ENCODE data around the gene HMMR. TPM values are rescaled to one million over a fixed set of nuclear protein-coding genes. Genes with fewer than 3 reads are reported as not detected.
"Not testable (repeated sequence)": the region's sequence is repeated elsewhere in the genome, so short reads cannot be mapped to it uniquely, and the experiment has no call there.

The HMMR gene
- total and polyA plus RNA-seq, 2 donors (not counting 1 experiment from before 2014, with no cell fraction given), result 0.34 to 1.6 TPM

DNA sequence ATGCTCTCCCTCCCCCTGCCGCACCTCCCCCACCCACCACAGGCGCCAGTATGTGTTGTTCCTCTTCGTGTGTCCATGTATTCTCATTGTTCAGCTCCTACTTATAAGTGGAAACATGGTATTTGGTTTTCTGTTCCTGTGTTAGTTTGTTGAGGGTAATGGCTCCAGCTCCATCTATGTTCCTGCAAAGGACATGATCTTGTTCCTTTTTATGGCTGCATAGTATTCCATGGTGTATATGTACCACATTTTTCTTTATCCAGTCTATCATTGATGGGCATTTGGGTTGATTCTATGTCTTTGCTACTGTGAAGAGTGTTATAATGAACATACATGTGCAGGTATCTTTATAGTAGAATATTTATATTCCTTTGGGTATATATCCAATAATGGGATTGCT, 76.0 kb downstream of the HMMR start:
- H3K4me2 ChIP-seq (replicated peaks; ENCODE audit: low read depth, low read length, poor library complexity, severe bottlenecking); H3K9me3 ChIP-seq (ENCODE audit: control extremely low read depth in 1 of 3, control insufficient read depth in 2 of 3, insufficient read depth in 1 of 3, low read length in 2 of 3); H3K4me3 Mint-ChIP-seq; H3K27me3 Mint-ChIP-seq; CTCF ChIA-PET; DNase-seq; H3K36me3 ChIP-seq (replicated peaks in 1 of 2; ENCODE audit: control extremely low read depth in 1 of 2, control insufficient read depth in 1 of 2, extremely low read depth in 1 of 2, insufficient read depth in 2 of 2, low read length in 1 of 2); POLR2A ChIA-PET; H4K20me1 ChIP-seq (ENCODE audit: control insufficient read depth, insufficient read depth, low read length, poor library complexity, severe bottlenecking); H2AFZ ChIP-seq (ENCODE audit: insufficient read depth, low read depth, low read length, poor library complexity, severe bottlenecking); H3K27ac ChIP-seq (ENCODE audit: low read length in 2 of 2); H3K79me2 ChIP-seq (ENCODE audit: control insufficient read depth, insufficient read depth, low read length); H3K27me3 ChIP-seq (replicated peaks in 1 of 4; ENCODE audit: control extremely low read depth in 1 of 4, control insufficient read depth in 3 of 4, insufficient read depth in 4 of 4, low read length in 3 of 4); ATAC-seq (ENCODE audit: low read depth); H3K4me3 ChIP-seq (ENCODE audit: control extremely low read depth in 1 of 5, extremely low read depth in 1 of 5, insufficient read depth in 1 of 5, low read depth in 2 of 5, low read length in 4 of 5); H3K27ac Mint-ChIP-seq; H3K9me3 Mint-ChIP-seq (ENCODE audit: insufficient read depth); H3K9ac ChIP-seq (ENCODE audit: low read length); intact Hi-C loops (cut with micrococcal nuclease): not testable (repeated sequence)
- peaks cover 12 to 15% of the 10 kb centered on the region in 2 donors for H3K4me1 ChIP-seq (ENCODE audit: control insufficient read depth in 2 of 2, insufficient read depth in 2 of 2, low read length in 2 of 2)
- H3K4me1 Mint-ChIP-seq, result peaks cover 28% of the 10 kb centered on the region
- no CpG with 5 or more reads among the region's 3 CpGs for WGBS (ENCODE audit: insufficient coverage)

- TF ChIP-seq, protein P1, sequence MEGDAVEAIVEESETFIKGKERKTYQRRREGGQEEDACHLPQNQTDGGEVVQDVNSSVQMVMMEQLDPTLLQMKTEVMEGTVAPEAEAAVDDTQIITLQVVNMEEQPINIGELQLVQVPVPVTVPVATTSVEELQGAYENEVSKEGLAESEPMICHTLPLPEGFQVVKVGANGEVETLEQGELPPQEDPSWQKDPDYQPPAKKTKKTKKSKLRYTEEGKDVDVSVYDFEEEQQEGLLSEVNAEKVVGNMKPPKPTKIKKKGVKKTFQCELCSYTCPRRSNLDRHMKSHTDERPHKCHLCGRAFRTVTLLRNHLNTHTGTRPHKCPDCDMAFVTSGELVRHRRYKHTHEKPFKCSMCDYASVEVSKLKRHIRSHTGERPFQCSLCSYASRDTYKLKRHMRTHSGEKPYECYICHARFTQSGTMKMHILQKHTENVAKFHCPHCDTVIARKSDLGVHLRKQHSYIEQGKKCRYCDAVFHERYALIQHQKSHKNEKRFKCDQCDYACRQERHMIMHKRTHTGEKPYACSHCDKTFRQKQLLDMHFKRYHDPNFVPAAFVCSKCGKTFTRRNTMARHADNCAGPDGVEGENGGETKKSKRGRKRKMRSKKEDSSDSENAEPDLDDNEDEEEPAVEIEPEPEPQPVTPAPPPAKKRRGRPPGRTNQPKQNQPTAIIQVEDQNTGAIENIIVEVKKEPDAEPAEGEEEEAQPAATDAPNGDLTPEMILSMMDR (IDR thresholded peaks at IDR 0.05), result no peak
- no peak for TF ChIP-seq EZH2 (IDR thresholded peaks at IDR 0.05; ENCODE audit: borderline replicate concordance, insufficient read depth, low read depth, low read length, poor library complexity, severe bottlenecking)
- H3K36me3 ChIP-seq (replicated peaks in 1 of 2; ENCODE audit: control extremely low read depth in 1 of 2, control insufficient read depth in 1 of 2, extremely low read depth in 1 of 2, insufficient read depth in 2 of 2, low read length in 1 of 2), result no peaks in the 10 kb centered on the region
- no peaks in the 10 kb centered on the region for H3K79me2 ChIP-seq (ENCODE audit: control insufficient read depth, insufficient read depth, low read length)
- Mint-ChIP-seq H3K27ac (no peak overlapping the region), H3K4me3 (no peak overlapping the region), H3K9me3 (ENCODE audit: insufficient read depth) (peaks cover 4% of the 10 kb centered on the region), H3K27me3 (peaks cover 19% of the 10 kb centered on the region), H3K4me1 (peaks cover 11% of the 10 kb centered on the region)
- ChIA-PET POLR2A (no interaction called here), CTCF (interaction anchor here (1.1 kb wide), 1 partner anchor 23 kb away, joined by 3 read pairs; no protein-coding TSS in a partner anchor)
- no peaks in the 10 kb centered on the region for H4K20me1 ChIP-seq (ENCODE audit: control insufficient read depth, insufficient read depth, low read length, poor library complexity, severe bottlenecking)
- intact Hi-C loops (cut with micrococcal nuclease), result no loop called here
- H2AFZ ChIP-seq (ENCODE audit: insufficient read depth, low read depth, low read length, poor library complexity, severe bottlenecking), result no peak overlapping the region
- WGBS (ENCODE audit: insufficient coverage), result no CpG with 5 or more reads among the region's 1 CpG
- H3K27me3 ChIP-seq (replicated peaks in 1 of 4; ENCODE audit: control extremely low read depth in 1 of 4, control insufficient read depth in 3 of 4, insufficient read depth in 4 of 4, low read length in 3 of 4), result peaks cover 0 to 8% (median 0%) of the 10 kb centered on the region in 4 experiments
- DNase-seq (no peak), ATAC-seq (ENCODE audit: low read depth) (no peak)
- no peak overlapping the region for H3K4me2 ChIP-seq (replicated peaks; ENCODE audit: low read depth, low read length, poor library complexity, severe bottlenecking)
- peaks cover under 1 to 1% of the 10 kb centered on the region in 2 donors for H3K4me1 ChIP-seq (ENCODE audit: control insufficient read depth in 2 of 2, insufficient read depth in 2 of 2, low read length in 2 of 2)
- H3K9me3 ChIP-seq (ENCODE audit: control extremely low read depth in 1 of 3, control insufficient read depth in 2 of 3, insufficient read depth in 1 of 3, low read length in 2 of 3), result no peaks in the 10 kb centered on the region
- H3K27ac ChIP-seq (ENCODE audit: low read length in 2 of 2), result no peak overlapping the region
- H3K4me3 ChIP-seq (ENCODE audit: control extremely low read depth in 1 of 5, extremely low read depth in 1 of 5, insufficient read depth in 1 of 5, low read depth in 2 of 5, low read length in 4 of 5), result no peak overlapping the region
- no peak overlapping the region for H3K9ac ChIP-seq (ENCODE audit: low read length)
These were observed 80.3 kb downstream of the HMMR start for GRCh38 chr5:163540696-163541095.

Small RNA genes lying within 50 kb of the gene (small RNA-seq; reads per million reads assigned to genes)
- gene AC008723.1 (ENCODE audit: insufficient read length, low read depth, low replicate concordance), result not detected

Other genes with a start within 250 kb of the HMMR start
- gene CCNG1, start 23.0 kb upstream of the HMMR start, total RNA-seq, result 80.1 and 95.1 TPM in 2 replicates
- gene CCNG1, start 23.0 kb upstream of the HMMR start, polyA plus RNA-seq, result 23.8 and 29.0 TPM in 2 replicates
- 24.4 TPM in 2 replicates for gene NUDCD2, start 530 bp upstream of the HMMR start, total RNA-seq
- 6.8 and 8.5 TPM in 2 replicates for gene NUDCD2, start 530 bp upstream of the HMMR start, polyA plus RNA-seq
- 117 and 123 TPM in 2 replicates for gene MAT2B, start 45.0 kb downstream of the HMMR start, total RNA-seq
- 33.9 and 48.8 TPM in 2 replicates for gene MAT2B, start 45.0 kb downstream of the HMMR start, polyA plus RNA-seq